Right lobe of liver (tissue), 6 donors: Measurements from ENCODE around the gene MEI1. TPM values are rescaled to one million over a fixed set of nuclear protein-coding genes. Genes with fewer than 3 reads are reported as not detected.

ENCODE experiments used
- ATAC-seq, 4 donors: fragments of 200-7000 bp; cut with Tn5 transposase; one replicate each; pipeline ENCODE4 v1.9.1; 2020; ENCODE audit warnings: mild to moderate bottlenecking in 4 of 4, moderate library complexity in 4 of 4
- DNase-seq, 3 donors: peaks; one replicate each; pipeline ENCODE4 v3.0.0-alpha.2; 2020
- H3K27ac ChIP-seq, 3 donors: fragments of 200-600 bp; one replicate each; pipeline ENCODE4 v1.8.0; 2022
- H3K27me3 ChIP-seq, 2 donors: fragments of 200-600 bp; one replicate each; pipeline ENCODE4 v1.8.0; 2022
- H3K36me3 ChIP-seq, 4 donors: fragments of 200-600 bp; sonication (generic) in 1 of 4; one replicate each; pipeline versions ENCODE4 v1.5.1 to v1.8.0; 2017 to 2022; ENCODE audit warnings: control low read depth in 1 of 4
- H3K4me1 ChIP-seq, 4 donors: fragments of 200-600 bp; sonication (generic) in 1 of 4; one replicate each; pipeline versions ENCODE4 v1.5.1 to v1.8.0; 2017 to 2022; ENCODE audit warnings: control low read depth in 1 of 4
- H3K4me3 ChIP-seq, 3 donors: fragments of 200-600 bp; one replicate each; pipeline ENCODE4 v1.8.0; 2022
- H3K9me3 ChIP-seq, 4 donors: fragments of 200-600 bp; sonication (generic) in 1 of 4; one replicate each; pipeline versions ENCODE4 v1.5.1 to v1.8.0; 2017 to 2022; ENCODE audit warnings: control low read depth in 1 of 4
- POLR2A ChIP-seq: fragments of 450-650 bp; IDR thresholded peaks from one replicate; pipeline ENCODE4 v1.6.1; 2017; ENCODE audit warnings: antibody characterized with exemption, mild to moderate bottlenecking
- WGBS: methylation state at CpG from one replicate; pipeline ENCODE4 v1.1.6; 2018; ENCODE audit warnings: low coverage, low lambda C conversion rate; ENCODE audit not compliant: insufficient coverage; ENCODE audit errors: missing lambda C conversion rate; 5-methylcytosine and 5-hydroxymethylcytosine counted together
- intact Hi-C, 2 donors: fragments of 100-400 bp; cut with DNase I; formaldehyde crosslinking; loops; one replicate each; pipeline versions ENCODE4 v1.11.2 to v1.14.1; 2022
- total RNA-seq, 6 experiments: library from RNA; depleted of rRNA in 2 of 6; stranded (reverse); fragments of >200 nt in 2 of 6; fragmentation: NEBNext Ultra II Directional in 3 of 6; extraction: Animal tissue kit (Norgen Biotek cat#: 25700) in 3 of 6; gene quantifications; one replicate each; pipeline versions ENCODE4 v1.1.0 to v1.2.4, GENCODE V29; 2016 to 2023
- TF ChIP-seq, protein P1 (sequence below), 4 donors: fragments of 200-600 bp in 3 of 4; fragments of 450-650 bp in 1 of 4; IDR thresholded peaks; one replicate each; pipeline versions ENCODE4 v1.5.1 to v1.8.0; 2016 to 2022; ENCODE audit warnings: antibody characterized with exemption in 4 of 4, mild to moderate bottlenecking in 2 of 4
- donor health status: DM: no; HTN: yes; CAD: no.
- donor health status: DM: no; HTN: no; CAD: no.
- donor health status: DM: no; HTN: no; CAD: no.
- donor health status: DM: no; HTN: yes; CAD: no.
- donor health status: DM: no; HTN: yes; CAD: no.

The MEI1 gene
- total RNA-seq, 6 experiments from 2014 or later, result 0.37 to 1.0 (median 0.60) TPM

- DNase-seq, result no peak
- Histone ChIP-seq H3K4me3 (no peak overlapping the region), H3K27ac (no peak overlapping the region), H3K36me3 (peaks cover 0 to 4% (median 0%) of the 10 kb centered on the region in 4 donors), H3K4me1 (no peaks in the 10 kb centered on the region), H3K9me3 (no peaks in the 10 kb centered on the region), H3K27me3 (no peaks in the 10 kb centered on the region)
- intact Hi-C loops, result loop anchor here in 1 of 2 donors (5.0 kb wide), 1 partner anchor 124 kb away; no protein-coding TSS in a partner anchor
- no peak for TF ChIP-seq POLR2A
- TF ChIP-seq, protein P1, sequence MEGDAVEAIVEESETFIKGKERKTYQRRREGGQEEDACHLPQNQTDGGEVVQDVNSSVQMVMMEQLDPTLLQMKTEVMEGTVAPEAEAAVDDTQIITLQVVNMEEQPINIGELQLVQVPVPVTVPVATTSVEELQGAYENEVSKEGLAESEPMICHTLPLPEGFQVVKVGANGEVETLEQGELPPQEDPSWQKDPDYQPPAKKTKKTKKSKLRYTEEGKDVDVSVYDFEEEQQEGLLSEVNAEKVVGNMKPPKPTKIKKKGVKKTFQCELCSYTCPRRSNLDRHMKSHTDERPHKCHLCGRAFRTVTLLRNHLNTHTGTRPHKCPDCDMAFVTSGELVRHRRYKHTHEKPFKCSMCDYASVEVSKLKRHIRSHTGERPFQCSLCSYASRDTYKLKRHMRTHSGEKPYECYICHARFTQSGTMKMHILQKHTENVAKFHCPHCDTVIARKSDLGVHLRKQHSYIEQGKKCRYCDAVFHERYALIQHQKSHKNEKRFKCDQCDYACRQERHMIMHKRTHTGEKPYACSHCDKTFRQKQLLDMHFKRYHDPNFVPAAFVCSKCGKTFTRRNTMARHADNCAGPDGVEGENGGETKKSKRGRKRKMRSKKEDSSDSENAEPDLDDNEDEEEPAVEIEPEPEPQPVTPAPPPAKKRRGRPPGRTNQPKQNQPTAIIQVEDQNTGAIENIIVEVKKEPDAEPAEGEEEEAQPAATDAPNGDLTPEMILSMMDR (IDR thresholded peaks at IDR 0.05), result no peak
- WGBS, result 95% methylated on average over 2 of the region's 6 CpGs
- no peak for ATAC-seq
Measured at GRCh38 chr22:41818596-41818995, 119.3 kb downstream of the MEI1 start.

GRCh38 chr22:41819257-41819656 is 120.0 kb downstream of the MEI1 start:
- no peaks in the 10 kb centered on the region for H3K9me3 ChIP-seq
- WGBS, result 89% methylated on average over 4 of the region's 4 CpGs
- DNase-seq, result no peak
- no peak overlapping the region for H3K4me3 ChIP-seq
- peaks cover 0 to 4% (median 0%) of the 10 kb centered on the region in 4 donors for H3K36me3 ChIP-seq
- TF ChIP-seq, protein P1 (IDR thresholded peaks at IDR 0.05), result no peak
- no peaks in the 10 kb centered on the region for H3K4me1 ChIP-seq
- H3K27me3 ChIP-seq, result no peaks in the 10 kb centered on the region
- no peak for ATAC-seq
- intact Hi-C loops, result loop anchor here in 1 of 2 donors (5.0 kb wide), 1 partner anchor 123 kb away; no protein-coding TSS in a partner anchor
- no peak overlapping the region for H3K27ac ChIP-seq

DNA sequence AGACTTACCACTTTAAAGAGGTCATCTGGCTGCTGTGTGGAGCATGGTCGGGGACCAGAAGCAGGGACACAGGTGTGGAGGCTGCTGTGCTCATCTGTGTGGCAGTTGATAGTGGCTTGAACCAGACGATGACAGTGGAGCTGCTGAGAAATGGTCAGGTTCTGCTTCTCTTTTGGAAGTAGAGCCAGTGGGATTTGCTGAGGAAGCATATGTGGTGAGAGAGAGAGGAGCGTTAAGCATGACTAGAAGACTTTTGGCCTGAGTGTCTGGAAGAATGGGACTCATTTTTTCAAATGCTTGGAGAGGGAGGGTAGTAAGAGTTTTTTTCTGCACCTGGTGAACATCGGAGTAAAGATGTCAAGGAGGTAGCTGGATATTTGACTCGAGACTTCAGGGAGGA is 121.1 kb downstream of the MEI1 start:
- no peaks in the 10 kb centered on the region for H3K9me3 ChIP-seq
- no peaks in the 10 kb centered on the region for H3K27me3 ChIP-seq
- H3K36me3 ChIP-seq, result peaks cover 0 to 4% (median 0%) of the 10 kb centered on the region in 4 donors
- DNase-seq (no peak), ATAC-seq (no peak)
- TF ChIP-seq POLR2A, result no peak
- TF ChIP-seq, protein P1 (IDR thresholded peaks at IDR 0.05), result no peak
- intact Hi-C loops, result no loop called here
- H3K27ac ChIP-seq, result no peak overlapping the region
- H3K4me3 ChIP-seq, result no peak overlapping the region
- no peaks in the 10 kb centered on the region for H3K4me1 ChIP-seq
- 86% methylated on average over 4 of the region's 5 CpGs for WGBS

DNA sequence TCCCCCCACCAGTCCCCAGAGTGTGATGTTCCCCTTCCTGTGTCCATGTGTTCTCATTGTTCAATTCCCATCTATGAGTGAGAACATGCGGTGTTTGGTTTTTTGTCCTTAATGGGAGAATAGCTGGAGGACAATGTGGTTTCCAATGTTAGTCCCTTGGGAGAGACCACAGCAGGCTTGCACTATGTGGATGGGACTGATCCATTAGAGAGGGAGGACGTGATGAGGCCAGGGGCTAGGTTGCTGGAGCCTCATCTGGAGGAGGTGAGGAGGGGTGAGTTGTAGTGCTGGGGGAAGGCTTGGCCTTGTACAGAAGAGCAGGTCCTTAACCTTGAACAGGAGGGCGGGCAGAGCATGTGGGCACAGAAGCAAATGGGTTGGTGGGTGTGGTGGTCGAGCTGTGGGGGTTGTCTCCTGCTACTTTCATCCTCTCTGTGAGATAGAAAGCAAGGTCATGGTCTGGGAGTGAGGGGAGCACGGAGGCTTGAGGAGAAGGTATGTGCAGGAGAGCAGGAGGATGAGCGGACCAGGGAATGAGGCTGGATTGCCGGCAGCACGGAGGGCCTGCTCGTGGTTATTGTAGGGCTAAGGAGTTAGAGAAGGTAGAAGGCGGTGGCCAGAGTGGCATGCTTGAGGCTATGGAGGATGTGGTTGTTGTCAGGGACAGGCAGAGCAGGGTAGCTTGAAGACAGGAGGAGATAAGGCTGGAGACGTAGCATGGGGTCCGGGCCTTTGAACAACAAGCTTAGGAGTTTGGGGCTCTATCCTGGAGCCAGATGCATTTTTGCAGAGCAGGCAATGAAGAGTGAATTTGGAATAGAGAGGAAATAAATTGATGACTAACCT is 122.4 kb downstream of the MEI1 start:
- intact Hi-C loops, result no loop called here
- 84% methylated on average over 10 of the region's 12 CpGs for WGBS

More for the DNA sequence above, 122.4 kb downstream of the MEI1 start:
- no peaks in the 10 kb centered on the region for H3K9me3 ChIP-seq
- H3K36me3 ChIP-seq, result no peaks in the 10 kb centered on the region
- ATAC-seq, result no peak
- no peak overlapping the region for H3K27ac ChIP-seq
- TF ChIP-seq, protein P1 (IDR thresholded peaks at IDR 0.05), result no peak
- TF ChIP-seq POLR2A, result no peak
- no peaks in the 10 kb centered on the region for H3K4me1 ChIP-seq
- no peak for DNase-seq
- H3K4me3 ChIP-seq, result no peak overlapping the region
- H3K27me3 ChIP-seq, result no peaks in the 10 kb centered on the region
